Ectodermal cell (in vitro differentiated cells): ENCODE data around the gene RNF103.
"Not testable (repeated sequence)": the region's sequence is repeated elsewhere in the genome, so short reads cannot be mapped to it uniquely, and the experiment has no call there.

ENCODE experiments used
- H3K27ac ChIP-seq: 2 replicates; pipeline ENCODE4 v1.7.0; 2013; ENCODE audit warnings: mild to moderate bottlenecking, low read depth, low read length; ENCODE audit not compliant: insufficient read depth, poor library complexity, severe bottlenecking
- H3K27me3 ChIP-seq: 2 replicates; pipeline ENCODE4 v1.7.0; 2013; ENCODE audit warnings: mild to moderate bottlenecking, low read length; ENCODE audit not compliant: insufficient read depth, control insufficient read depth, poor library complexity, severe bottlenecking
- H3K36me3 ChIP-seq: one replicate; pipeline ENCODE4 v1.7.0; 2013; ENCODE audit warnings: low read length; ENCODE audit not compliant: control insufficient read depth, insufficient read depth
- H3K4me1 ChIP-seq: one replicate; pipeline ENCODE4 v1.7.0; 2013; ENCODE audit warnings: low read length; ENCODE audit not compliant: control insufficient read depth, insufficient read depth
- H3K4me3 ChIP-seq: 2 replicates; pipeline ENCODE4 v1.7.0; 2013; ENCODE audit warnings: low read depth, low read length, control low read depth; ENCODE audit not compliant: insufficient read depth
- H3K9me3 ChIP-seq: 2 replicates; pipeline ENCODE4 v1.7.0; 2013; ENCODE audit warnings: mild to moderate bottlenecking, low read length, moderate library complexity; ENCODE audit not compliant: control insufficient read depth
- WGBS, 2 experiments: methylation state at CpG; one replicate each; pipeline ENCODE4 v1.1.7; 2013; ENCODE audit warnings: missing lambda C conversion rate in 2 of 2; 5-methylcytosine and 5-hydroxymethylcytosine counted together

The RNF103 gene

DNA sequence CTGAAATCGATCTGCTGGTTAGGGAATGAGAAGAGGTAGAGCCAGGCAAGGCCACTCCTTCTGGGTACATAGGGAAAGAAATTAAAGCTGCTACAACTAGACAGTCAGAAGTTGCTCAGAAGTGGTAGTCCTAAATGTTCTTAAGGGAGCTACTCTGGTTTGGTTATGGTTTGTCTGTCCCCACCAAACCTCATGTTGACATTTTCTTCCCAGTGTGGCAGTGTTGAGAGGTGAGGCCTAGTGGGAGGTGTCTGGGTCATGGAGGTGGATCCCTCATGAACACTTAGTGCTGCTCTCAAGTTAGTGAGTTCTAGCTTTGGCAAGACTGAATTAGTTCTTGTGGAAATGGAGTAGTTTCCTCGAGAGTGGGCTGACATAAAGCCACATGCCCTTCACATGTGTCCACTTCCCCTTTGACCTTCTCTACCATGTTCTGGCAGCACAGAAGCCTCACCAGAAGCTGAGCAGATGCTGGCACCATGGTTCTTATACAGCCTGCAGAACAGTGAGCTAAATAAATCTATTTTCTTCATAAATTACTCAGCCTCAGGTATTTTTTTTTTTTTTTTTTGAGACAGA, 14.7 kb downstream of the RNF103 start:
- no peaks in the 10 kb centered on the region for H3K9me3 ChIP-seq
- no peak overlapping the region for H3K4me3 ChIP-seq
- no peaks in the 10 kb centered on the region for H3K4me1 ChIP-seq
- H3K27me3 ChIP-seq, result no peaks in the 10 kb centered on the region
- H3K27ac ChIP-seq, result no peak overlapping the region
- H3K36me3 ChIP-seq, result peaks cover 13% of the 10 kb centered on the region
- WGBS, 2 experiments, result 92 to 93% methylated on average over 2 of the region's 2 CpGs

DNA sequence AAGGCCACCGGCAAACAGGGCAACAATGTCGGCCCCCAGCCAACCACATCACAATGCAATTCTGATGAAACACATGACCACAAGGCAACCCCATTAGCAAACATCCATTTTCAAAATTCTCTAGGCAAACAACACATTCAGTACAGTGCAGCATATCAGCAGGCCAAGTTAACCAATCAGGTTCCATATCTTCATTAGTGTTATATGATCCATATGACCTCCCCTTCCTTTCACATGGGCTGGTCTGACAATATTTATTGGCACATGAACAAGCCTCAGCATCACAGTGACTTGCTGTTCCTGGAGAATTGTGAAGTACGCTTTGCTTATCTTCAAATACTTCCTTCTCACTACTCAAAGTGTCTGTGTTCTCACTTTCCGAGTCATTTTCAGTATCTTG, 19.8 kb downstream of the RNF103 start:
- H3K9me3 ChIP-seq, result no peaks in the 10 kb centered on the region

DNA sequence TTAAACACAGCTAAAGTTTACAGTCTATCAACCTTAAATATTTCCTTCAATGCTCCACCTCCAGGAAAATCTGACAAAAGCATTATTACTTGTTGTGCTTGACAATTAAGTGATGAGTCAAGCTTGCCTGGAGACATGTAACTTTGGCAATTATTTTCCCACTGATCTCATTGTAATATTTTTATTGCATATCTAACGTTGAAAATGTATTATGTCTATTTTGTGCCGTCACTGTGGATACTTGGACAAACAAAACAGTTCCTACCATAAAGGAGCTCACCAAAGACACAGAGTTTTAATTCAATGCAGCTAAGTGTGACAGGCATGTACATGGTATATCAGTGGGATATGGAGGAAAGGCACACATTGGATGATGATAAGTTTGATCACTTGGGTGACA, 24.7 kb downstream of the RNF103 start:
- Histone ChIP-seq H3K4me1 (no peaks in the 10 kb centered on the region), H3K27ac (no peak overlapping the region), H3K27me3 (no peaks in the 10 kb centered on the region), H3K9me3 (no peaks in the 10 kb centered on the region), H3K4me3 (no peak overlapping the region), H3K36me3 (peaks cover 2% of the 10 kb centered on the region)
- WGBS, 2 experiments, result 87% methylated on average over 2 of the region's 2 CpGs; no CpG with 5 or more reads in 1 of the 2 experiments

More for the DNA sequence above, 19.8 kb downstream of the RNF103 start:
- no peaks in the 10 kb centered on the region for H3K27me3 ChIP-seq
- no peak overlapping the region for H3K27ac ChIP-seq
- WGBS, 2 experiments, result 96 to 97% methylated on average over 4 of the region's 4 CpGs
- H3K4me1 ChIP-seq, result no peaks in the 10 kb centered on the region
- H3K4me3 ChIP-seq, result no peak overlapping the region
- peaks cover 8% of the 10 kb centered on the region for H3K36me3 ChIP-seq

DNA sequence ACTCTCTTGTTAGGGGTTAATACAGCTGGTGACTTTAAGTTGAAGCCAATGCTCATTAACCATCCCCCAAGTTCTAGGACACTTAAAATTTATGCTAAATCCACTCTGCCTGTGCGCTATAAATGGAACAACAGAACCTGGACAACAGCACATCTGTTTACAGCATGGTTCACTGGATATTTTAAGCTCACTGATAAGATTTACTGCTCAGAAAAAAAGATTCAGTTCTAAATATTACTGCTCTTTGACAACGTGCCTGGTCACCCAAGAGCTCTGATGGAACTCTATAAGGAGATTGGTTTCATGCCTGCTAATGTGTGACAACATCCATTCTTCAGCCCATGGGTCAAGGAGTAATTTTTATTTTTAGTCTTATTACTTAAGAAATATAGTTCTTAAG, 27.5 kb downstream of the RNF103 start:
- WGBS, 2 experiments, result 63 to 73% methylated on average over 2 of the region's 2 CpGs
- no peaks in the 10 kb centered on the region for H3K9me3 ChIP-seq
- H3K36me3 ChIP-seq, result no peaks in the 10 kb centered on the region
- no peaks in the 10 kb centered on the region for H3K27me3 ChIP-seq
- H3K4me1 ChIP-seq, result no peaks in the 10 kb centered on the region
- no peak overlapping the region for H3K4me3 ChIP-seq
- no peak overlapping the region for H3K27ac ChIP-seq

DNA sequence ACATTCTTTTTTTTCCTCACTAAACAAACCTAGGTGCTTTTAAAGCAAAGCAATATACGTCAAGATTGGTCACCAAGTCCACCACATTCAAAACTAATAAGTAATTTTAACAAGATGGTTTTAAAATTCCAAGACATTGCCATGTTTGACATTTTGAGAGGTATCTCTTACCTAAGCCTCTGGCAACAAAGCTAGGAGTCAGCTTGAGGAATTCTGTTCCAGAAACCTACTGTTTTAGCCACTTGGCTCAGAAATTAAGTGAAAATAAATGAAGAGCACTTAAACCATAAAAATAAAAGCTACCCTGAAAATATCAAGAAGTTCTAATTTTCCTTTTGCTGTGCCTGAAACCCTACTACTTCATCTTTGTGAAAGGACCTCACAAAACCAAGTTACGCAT, 30.4 kb downstream of the RNF103 start:
- Histone ChIP-seq H3K27me3 (no peaks in the 10 kb centered on the region), H3K4me3 (no peak overlapping the region), H3K9me3 (peaks cover 2% of the 10 kb centered on the region), H3K36me3 (no peaks in the 10 kb centered on the region), H3K4me1 (no peaks in the 10 kb centered on the region), H3K27ac (no peak overlapping the region)
- WGBS, 2 experiments, result 93 to 94% methylated on average over 2 of the region's 2 CpGs

DNA sequence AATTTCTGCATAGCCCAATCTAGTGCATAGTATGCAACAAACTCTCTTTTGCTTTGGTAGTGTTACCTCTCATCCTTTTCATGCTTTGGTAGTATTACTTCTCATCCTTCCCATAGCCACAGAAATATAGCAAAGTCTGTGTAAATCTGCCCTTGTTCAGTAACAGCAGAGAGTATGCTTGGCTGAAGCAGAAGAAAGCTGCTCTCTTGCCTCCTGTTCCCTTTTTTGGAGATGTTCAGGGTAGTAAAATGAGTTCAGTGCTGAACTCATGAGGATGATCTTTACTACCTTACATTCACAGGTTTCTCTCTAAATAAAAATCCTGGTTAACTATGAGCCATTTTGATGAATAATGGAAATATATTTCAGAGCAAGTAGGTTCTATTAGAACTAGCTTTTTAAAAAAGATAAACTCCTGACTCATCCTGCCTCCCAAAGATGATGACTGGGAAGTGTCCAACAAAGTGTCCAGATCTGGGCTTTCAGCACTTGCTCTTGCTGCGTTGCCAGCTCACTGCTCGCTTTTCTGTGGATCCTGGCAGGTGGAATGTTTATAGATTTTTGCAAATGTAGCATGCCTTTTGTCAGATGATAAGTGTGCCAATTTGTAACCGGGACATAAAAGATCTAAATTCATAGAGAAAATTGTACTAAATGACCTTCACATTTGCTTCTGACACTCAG, 31.0 kb downstream of the RNF103 start:
- H3K36me3 ChIP-seq, result no peaks in the 10 kb centered on the region
- H3K9me3 ChIP-seq, result peaks cover 2% of the 10 kb centered on the region
- 85 to 89% methylated on average over 3 of the region's 3 CpGs for WGBS, 2 experiments
- no peaks in the 10 kb centered on the region for H3K4me1 ChIP-seq
- H3K4me3 ChIP-seq, result no peak overlapping the region
- no peak overlapping the region for H3K27ac ChIP-seq
- no peaks in the 10 kb centered on the region for H3K27me3 ChIP-seq

DNA sequence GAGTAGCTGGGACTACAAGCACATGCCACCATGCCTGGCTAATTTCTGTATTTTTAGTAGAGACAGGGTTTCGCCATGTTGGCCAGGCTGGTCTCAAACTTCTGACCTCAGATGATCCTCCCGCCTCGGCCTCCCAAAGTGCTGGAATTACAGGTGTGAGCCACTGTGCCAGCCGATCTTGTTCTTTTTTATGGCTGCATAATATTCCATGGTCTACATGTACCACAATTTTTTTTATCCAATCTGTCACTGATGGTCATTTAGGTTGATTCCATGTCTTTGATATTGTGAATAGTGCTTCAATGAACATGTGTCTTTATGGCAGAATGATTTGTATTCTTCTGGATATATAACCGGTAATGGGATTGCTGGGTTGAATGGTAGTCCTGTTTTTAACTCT, 34.0 kb downstream of the RNF103 start:
- H3K27ac ChIP-seq, H3K9me3 ChIP-seq, H3K4me1 ChIP-seq, H3K4me3 ChIP-seq, H3K36me3 ChIP-seq, H3K27me3 ChIP-seq: not testable (repeated sequence)
- 89 to 96% methylated on average over 5 of the region's 5 CpGs for WGBS, 2 experiments

DNA sequence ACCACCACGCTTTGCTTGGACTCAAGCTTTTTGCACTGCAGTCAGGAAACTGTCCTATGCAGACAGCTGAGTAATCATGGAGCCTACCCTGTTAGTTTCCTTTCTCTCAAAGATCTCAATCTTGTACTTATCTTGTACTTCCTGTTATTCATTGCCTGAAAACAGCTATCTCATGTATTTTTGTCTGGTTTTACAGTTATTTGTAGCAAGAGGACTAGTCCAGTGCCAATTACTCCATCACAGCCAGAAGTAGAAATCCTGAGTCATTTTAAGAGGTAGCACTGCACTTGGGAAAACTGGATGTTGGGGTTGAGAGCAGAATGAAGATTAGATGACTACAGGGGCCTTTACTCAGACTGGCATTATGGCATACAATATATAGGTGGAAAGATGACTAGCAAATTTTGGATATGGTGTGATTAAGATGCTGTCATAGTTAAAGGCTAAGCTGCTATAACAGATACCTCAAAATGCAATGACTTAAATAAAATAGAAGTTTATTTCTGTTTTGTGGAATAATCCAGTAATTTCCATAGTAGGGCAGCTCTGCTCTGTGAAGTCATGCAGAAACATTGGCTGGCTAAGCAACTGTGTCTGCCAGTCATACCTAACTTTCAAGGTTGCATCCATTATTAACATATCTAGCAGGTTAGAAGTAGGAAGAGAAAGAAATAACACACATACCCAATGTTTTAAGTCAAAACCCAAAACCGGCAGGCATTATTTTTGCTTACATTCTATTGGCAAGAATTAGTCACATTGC, 39.3 kb downstream of the RNF103 start:
- Histone ChIP-seq H3K4me3 (no peak overlapping the region), H3K36me3 (no peaks in the 10 kb centered on the region), H3K27me3 (no peaks in the 10 kb centered on the region), H3K9me3 (no peaks in the 10 kb centered on the region), H3K27ac (no peak overlapping the region), H3K4me1 (peaks cover 7% of the 10 kb centered on the region)
- 96% methylated on average over 1 of the region's 2 CpGs for WGBS, 2 experiments

DNA sequence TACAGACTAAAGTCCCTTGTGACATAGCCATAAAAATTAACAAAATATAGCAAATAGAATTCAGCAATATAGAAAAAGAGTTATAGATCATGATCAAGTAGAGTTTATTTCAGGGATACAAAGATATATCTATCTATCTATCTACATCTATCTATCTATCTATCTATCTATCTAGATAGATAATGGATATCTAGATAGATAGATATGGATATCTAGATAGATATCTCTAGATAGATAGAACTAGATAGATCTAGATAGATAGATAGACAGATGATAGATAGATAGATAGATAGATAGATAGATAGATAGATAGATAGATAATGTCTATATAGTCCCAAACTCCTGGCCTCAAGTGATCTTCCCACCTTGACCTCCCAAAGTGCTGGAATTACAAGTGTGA, 43.1 kb downstream of the RNF103 start:
- Histone ChIP-seq H3K4me1 (peaks cover 7% of the 10 kb centered on the region), H3K9me3 (no peaks in the 10 kb centered on the region), H3K36me3 (no peaks in the 10 kb centered on the region), H3K4me3 (no peak overlapping the region), H3K27me3 (no peaks in the 10 kb centered on the region), H3K27ac (no peak overlapping the region)

DNA sequence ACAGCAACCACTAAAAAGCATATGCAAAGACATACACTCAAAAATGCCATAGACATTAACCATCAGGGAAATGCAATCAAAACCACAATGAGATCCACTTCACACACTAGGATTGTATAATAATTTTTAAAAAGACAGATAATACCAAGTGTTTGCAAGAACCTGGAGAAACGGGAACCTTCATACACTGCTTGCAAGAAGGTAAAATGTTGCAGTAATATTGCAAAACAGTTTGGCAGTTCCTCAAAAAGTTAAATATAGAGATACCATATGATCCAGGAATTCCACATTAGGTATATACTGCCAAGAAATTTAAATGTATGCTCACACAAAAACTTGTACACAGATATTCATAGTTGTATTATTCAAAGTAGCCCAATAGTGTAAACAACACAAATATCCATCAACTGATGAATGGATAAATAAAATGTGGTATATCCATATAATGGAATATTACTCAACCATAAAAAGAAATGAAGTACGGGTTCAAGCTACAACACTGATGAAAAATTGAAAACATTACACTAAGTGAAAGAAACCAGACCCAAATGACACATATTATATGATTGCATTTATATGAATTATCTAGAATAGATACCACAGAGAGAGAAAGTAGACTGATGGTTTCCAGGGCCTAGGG, 45.7 kb downstream of the RNF103 start:
- no peak overlapping the region for H3K4me3 ChIP-seq
- no peaks in the 10 kb centered on the region for H3K36me3 ChIP-seq
- H3K27ac ChIP-seq, result no peak overlapping the region
- H3K27me3 ChIP-seq, result no peaks in the 10 kb centered on the region
- 92 to 100% methylated on average over 1 of the region's 2 CpGs for WGBS, 2 experiments
- no peaks in the 10 kb centered on the region for H3K9me3 ChIP-seq
- H3K4me1 ChIP-seq, result no peaks in the 10 kb centered on the region
